Lung microvascular endothelial cell (primary cell): Measurements from ENCODE around the gene LMO1. TPM values are rescaled to one million over a fixed set of nuclear protein-coding genes. Genes with fewer than 3 reads are reported as not detected.

Experiments used
- total RNA-seq: library from RNA; depleted of rRNA; stranded (reverse); fragments of >200 nt; gene quantifications from 2 replicates; pipeline ENCODE4 v1.2.1, GENCODE V29; 2014

LMO1 gene
- total RNA-seq, 1 donor from 2014 or later, result not detected

Other genes starting within 250 kb of the LMO1 start
- gene TUB, start 182.7 kb downstream of the LMO1 start, total RNA-seq, result 0.60 and 0.65 TPM in 2 replicates
- gene RIC3, start 94.9 kb downstream of the LMO1 start, total RNA-seq, result not detected in 2 replicates